NCI-H2029 (cell line): Measurements from ENCODE around the gene NLGN1.

Source experiments
- DNase-seq: peaks from one replicate; lab custom pipeline; 2025; lab: John Stamatoyannopoulos, UW

Gene NLGN1

GRCh38 chr3:173912126-173912525 lies 514.6 kb downstream of the NLGN1 start:
- no peak for DNase-seq

DNA sequence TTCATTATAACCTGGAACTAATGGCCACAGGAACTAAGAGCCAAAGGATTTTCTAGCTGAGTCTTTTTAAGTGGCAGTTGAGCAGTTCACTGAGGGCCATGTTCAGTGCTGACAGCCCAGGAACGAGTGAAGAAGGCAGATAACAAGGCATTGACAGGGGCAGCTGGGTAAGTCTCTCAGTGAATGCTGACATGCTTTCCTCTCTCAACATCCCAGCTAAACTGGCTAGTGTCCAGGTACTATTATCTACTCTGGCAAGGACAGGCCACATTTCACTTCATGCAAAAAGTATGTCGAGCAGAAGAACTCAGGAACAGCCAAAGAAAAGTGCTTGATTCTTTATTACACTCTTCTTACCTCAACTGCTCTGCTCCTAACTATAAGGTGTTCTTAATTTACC lies 515.9 kb downstream of the NLGN1 start:
- DNase-seq: no peak

- no peak for DNase-seq
These were observed 516.5 kb downstream of the NLGN1 start for GRCh38 chr3:173913974-173914421.

GRCh38 chr3:173916799-173917198 lies 519.3 kb downstream of the NLGN1 start:
- no peak for DNase-seq

GRCh38 chr3:173920386-173920785 lies 522.8 kb downstream of the NLGN1 start:
- DNase-seq: no peak

GRCh38 chr3:173921732-173922131 lies 524.2 kb downstream of the NLGN1 start:
- no peak for DNase-seq

GRCh38 chr3:173923204-173923603 lies 525.7 kb downstream of the NLGN1 start:
- DNase-seq: no peak

DNA sequence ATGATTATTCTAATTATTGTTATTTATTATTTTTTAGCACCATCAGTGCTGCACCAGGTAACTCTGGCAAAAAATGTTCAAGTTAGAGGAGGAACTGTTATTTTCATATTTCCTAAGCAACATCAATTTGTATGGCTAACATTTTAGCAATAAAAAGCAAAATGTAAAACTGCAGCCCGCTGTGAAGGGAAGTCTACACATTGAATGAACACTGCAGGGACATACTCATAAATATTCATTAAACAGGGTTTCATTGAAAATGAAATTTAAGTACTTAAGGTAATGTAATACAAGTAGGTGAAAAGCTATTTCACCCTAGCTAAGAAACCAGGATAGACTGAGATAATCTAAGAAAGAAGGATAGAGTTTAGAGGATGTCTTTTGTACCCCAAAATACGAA lies 532.7 kb downstream of the NLGN1 start:
- no peak for DNase-seq

DNA sequence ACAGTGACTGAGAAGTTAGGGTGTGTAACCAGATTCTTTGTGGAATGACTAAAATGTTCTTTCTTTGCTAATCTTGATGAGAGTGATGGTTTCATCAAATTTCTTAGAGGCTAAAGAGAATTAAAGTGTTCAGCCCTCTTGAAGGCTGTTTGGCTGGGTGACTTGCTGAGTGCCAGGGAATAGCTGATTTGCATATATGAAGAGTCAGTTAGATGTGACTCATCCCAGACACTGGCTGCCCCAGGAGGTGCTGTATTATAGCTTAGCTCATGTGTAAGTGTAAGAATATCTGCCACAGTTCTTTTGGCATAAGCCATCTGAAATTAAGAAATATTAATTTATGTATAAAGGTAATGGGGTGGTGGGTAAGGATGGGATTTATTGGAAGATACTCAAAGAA lies 535.1 kb downstream of the NLGN1 start:
- no peak for DNase-seq

DNA sequence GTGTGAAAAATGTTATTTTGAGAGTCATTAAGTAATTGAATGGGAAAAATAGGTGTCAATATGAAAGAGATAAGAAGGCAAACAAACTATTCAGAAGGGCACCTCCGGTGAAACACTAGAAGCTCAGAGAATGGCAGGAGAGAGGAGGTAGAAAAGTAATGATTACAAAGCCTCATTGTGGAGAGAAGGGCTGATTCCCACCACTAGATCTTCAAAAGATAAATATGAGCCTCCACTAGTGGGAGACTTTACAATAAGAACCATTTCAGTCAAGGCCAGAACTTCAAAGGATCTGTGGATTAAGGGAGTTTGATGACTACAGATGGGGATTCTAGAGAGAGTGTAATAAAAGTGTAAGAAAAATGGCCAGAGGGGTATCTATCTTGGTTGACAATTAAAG lies 535.6 kb downstream of the NLGN1 start:
- DNase-seq: no peak

DNA sequence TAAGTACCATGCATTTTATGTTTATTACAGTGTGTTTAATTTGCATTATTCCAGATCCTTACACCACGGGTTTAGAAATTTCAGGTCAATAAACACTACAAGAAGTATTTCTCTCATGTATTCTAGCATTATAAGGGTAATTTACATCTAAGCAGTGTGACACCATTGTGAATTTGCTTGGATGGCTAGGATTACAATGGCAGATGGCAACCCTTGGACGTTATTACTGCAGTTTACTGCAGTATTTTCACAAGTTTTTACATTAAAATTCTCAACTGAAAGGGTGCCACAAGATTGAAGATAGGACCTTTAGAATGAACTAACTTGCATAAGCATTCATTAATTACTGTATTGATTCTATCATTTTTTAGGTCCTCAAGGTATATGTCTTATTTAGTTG lies 538.8 kb downstream of the NLGN1 start:
- no peak for DNase-seq

DNA sequence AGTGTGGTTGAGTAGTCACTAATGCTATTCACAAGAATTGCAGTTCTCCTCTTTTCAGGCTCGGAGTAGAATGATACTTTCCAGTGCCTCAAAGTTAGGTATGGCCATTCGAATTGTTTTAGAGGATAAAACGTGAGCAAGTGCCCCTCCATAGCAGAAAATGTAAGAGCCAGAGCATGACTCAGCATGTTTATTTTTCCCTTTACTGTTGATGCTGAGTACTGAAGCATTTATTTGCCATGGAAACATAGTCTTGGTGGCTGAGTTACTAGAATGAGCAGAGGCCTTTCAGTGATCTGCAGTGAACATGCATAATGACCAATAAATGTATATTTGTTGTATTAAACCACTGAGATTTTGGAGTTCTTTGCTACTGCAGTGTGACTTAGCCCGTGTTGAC lies 540.6 kb downstream of the NLGN1 start:
- peak; percentile 46 for DNase-seq

GRCh38 chr3:173938616-173939015 lies 541.1 kb downstream of the NLGN1 start:
- no peak for DNase-seq

- DNase-seq: no peak
These were observed 541.8 kb downstream of the NLGN1 start for GRCh38 chr3:173939331-173939730.

DNA sequence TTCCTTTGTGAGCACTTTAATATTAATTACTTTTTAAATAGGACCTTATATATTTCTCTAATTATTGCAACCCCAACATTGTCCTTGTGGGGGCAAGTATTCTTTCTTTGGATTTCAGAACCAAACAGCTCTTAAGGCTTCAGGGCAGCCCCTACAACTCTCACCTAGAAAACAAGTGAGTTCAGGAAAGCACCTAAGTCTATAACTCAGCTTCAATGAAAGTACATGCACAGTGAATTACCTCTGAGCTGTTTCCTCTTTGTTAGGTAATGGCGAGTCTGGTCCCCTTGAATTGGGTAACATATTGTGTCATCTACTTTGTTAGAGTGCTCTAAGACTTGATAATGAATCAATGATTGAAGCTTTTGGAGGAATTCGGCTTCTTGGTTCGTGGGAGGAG lies 545.7 kb downstream of the NLGN1 start:
- DNase-seq: no peak

DNA sequence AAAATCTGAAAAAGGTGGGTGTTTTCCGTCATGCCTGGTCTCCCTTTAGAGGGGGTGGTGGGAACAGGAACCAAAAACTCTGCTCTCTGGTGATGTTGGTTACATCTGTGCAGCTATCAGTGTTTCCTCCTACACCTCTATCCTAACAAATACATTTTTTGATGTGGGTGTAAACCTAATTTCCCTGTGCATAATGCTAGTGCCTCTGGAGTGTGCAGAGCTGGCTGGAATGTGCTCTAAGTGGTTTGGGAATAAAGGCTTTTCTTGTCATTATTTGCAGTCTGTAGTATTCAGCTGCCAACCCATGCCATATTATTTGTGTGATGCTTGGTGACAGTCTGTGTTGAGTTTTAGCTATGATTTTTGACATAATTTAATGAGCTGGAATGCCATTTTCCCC lies 547.6 kb downstream of the NLGN1 start:
- no peak for DNase-seq

DNA sequence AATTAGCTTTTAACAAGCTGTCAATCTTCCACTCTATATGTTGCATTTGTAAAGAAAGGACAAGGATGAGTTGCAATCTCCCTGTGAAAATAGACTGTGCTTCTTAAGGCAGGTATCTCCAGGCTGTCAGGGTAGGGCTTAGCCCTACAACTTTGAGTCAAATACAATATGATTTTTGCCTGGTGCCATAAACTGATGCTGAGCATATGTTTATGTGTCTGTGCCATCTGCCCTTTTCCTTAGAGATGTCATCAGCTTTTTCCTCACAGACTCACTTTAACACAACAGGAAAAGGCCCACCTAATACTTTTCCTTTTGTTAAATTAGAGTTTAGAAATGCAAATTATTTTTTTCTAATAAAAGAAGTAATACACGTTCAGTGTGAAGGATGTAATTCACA lies 548.3 kb downstream of the NLGN1 start:
- DNase-seq: no peak

- DNase-seq: no peak
These were observed 557.1 kb downstream of the NLGN1 start for GRCh38 chr3:173954647-173955046.

DNA sequence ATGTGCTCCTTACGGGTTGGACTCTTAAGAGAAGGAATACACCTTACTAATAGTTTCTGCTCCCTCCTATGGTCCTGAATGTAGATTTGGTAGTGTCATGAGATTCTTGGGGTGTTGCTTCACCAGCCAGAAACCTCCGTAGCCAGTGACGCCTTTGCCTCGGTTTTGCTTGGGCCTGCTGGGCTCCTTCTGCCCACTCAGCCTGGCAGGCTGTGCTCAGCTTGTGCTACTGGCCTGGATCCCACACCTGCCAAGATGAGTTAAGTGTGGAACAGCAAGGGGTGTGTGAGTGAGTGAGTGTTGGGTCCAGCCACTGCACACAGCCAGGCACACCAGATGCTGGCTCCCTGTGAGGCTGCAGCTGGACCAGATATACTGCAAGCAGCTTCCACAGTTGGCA lies 560.1 kb downstream of the NLGN1 start:
- no peak for DNase-seq

- no peak for DNase-seq
These were observed 561.3 kb downstream of the NLGN1 start for GRCh38 chr3:173958805-173959204.

DNA sequence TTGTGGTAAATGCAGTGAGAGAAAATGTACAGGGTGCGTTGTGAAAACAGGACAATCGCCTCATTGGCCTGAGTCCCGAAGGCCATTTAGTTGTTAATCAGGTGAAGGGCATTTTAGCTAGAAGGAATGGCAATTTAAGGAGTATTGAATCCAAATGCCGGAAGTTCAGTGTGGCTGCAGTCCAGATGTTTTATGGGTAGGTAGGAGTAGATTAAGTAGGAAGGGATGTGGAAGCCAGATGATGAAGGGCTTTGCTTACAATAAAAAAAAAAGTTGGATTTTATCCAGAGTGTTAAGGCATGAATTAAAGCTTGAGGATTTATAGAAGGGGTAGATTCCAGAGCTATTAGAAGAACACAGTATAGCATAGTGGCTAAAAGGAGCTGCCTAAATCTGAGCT lies 572.7 kb downstream of the NLGN1 start:
- DNase-seq: peak; percentile 52

GRCh38 chr3:173976281-173976680 lies 578.7 kb downstream of the NLGN1 start:
- no peak for DNase-seq

GRCh38 chr3:173977747-173978146 lies 580.2 kb downstream of the NLGN1 start:
- peak; percentile 9 for DNase-seq

DNA sequence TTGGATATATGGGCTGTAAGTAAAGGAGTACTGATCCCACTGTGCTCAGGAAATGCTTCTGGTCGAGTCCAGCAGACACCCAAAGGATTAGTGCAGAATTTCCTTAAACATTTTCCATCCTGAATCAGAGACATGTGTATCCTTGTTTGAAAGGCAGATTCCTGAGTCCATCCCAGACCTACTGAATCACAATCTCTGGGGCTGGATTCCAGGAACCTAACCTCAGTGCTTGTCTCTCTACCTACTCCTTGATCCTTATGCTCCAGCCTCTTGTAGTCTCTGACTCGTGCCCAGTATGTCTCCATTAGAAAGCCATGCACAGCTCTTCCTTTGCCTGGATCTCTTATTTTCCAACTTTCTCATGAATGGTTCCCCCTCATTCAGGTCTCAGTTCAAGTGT lies 585.8 kb downstream of the NLGN1 start:
- DNase-seq: no peak

DNA sequence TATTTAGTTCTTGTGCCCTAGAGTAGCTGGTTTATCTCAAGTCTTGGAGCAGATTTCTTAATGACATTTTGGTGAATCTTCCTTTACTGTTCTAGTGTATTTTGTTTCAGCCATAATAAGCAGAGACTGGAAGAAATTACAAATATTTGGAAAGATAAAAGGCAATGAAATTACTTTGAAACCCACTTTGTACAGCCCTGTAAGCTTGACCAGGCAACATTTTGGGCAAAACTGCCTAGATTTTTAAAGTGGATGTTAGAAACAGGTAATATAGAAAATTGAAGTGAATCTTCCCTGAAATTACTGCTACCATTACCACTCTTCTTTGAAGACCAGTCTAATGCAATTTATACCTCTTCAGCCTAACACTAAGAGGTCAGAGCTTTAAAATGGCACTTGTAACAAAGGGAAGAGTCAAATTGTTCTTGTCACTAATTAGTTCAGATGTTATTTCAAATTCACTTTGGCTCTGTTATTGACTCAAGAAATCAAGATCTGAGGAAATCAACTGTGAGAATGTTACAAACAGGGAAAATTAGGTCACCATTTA lies 589.4 kb downstream of the NLGN1 start:
- DNase-seq: no peak
